ENCODE results near the gene PLD3.
A peak's percentile ranks its signal among the peaks of the same experiment; 100 is the strongest.

Gene PLD3

GRCh38 chr19:40414542-40415535 lies 66.3 kb downstream of the PLD3 start:
- peaks cover 26% of the 10 kb centered on the region for H3K4me1 ChIP-seq (ENCODE audit: insufficient read depth, low read length)
- H3K9me3 ChIP-seq (ENCODE audit: control insufficient read depth, insufficient read depth, low read length), result no peaks in the 10 kb centered on the region
- no peaks in the 10 kb centered on the region for H3K36me3 ChIP-seq (ENCODE audit: insufficient read depth, low read length)
- H3K9ac ChIP-seq (ENCODE audit: low read depth, low read length), result no peak overlapping the region

DNA sequence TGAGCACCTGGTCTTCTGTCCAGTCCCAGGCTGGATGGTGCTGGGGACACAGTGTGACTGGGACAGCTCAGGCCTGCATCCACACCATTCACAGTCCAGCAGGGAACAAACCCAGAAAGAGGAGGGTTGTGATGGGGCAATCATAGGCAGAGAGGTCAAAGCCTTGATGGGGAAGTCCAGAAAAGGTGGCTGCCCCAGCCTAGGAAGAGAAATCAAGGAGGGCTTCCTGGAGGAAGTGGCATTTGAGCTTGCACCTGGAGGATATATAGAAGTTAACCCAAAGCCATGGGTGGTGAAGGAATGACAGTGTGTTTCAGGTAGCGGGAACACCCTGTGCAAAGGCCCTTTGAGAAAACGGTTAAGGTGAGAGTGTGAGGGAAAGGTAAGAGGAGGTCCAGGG lies 67.3 kb downstream of the PLD3 start:
- no peaks in the 10 kb centered on the region for H3K9me3 ChIP-seq (ENCODE audit: control insufficient read depth, insufficient read depth, low read length)
- peaks cover 25% of the 10 kb centered on the region for H3K4me1 ChIP-seq (ENCODE audit: insufficient read depth, low read length)
- H3K9ac ChIP-seq (ENCODE audit: low read depth, low read length), result no peak overlapping the region
- no peaks in the 10 kb centered on the region for H3K36me3 ChIP-seq (ENCODE audit: insufficient read depth, low read length)

DNA sequence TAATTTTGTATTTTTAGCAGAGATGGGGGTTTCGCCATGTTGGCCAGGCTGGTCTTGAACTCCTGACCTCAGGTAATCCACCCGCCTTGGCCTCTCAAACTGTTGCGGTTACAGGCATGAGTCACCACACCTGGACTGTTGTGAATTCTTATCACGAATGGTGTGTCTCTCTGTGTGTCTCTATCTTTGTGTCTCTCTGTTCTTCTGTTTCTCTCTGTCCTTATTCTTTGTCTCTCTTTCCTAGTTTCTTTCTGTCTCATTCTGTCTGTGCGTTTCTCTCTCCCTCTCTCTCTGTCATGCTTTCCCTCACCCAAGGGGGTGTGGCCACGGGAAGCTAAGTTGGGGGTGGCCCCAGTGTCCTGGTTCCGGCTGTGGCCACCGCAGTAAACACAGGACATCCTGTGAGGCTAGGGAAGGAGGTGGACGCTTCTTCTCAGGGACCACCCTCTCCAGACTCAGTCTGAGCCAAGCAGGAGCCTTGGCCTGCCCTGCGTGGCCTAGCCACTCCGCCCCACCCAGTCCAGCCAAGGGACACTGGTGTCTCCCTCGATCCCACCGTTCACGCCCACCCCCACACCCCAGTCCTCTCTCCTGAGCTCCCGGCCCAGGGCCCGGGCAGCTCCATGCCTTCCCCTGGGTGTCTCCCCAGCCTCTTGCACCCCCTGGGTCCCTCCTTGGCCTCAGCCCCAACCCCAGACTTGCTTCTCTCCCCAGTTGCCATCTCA lies 68.6 kb downstream of the PLD3 start:
- H3K9ac ChIP-seq (ENCODE audit: low read depth, low read length), result no peak overlapping the region
- no peaks in the 10 kb centered on the region for H3K36me3 ChIP-seq (ENCODE audit: insufficient read depth, low read length)

DNA sequence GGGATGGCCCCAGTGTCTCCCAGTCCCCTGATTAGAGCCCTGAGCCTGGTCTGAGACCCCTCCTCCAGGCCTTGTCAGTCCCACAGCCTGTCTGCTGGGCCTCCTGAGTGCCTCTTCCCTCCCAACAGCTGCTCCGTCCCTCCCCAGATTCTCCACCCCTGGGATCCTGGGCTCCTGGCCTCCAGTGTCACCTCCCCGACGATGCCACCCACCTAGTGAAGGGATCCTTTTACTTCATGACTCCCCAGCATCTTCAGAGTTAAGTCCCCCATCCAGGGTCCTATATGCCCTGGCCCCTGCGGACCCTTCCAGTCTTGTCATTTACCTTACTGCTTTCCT lies 69.1 kb downstream of the PLD3 start:
- no peak overlapping the region for H3K9ac ChIP-seq (ENCODE audit: low read depth, low read length)
- H3K36me3 ChIP-seq (ENCODE audit: insufficient read depth, low read length), result no peaks in the 10 kb centered on the region
- peaks cover 13% of the 10 kb centered on the region; the same call in 1 of the 2 replicates for H3K4me1 ChIP-seq (ENCODE audit: insufficient read depth, low read length)
- H3K9me3 ChIP-seq (ENCODE audit: control insufficient read depth, insufficient read depth, low read length), result no peaks in the 10 kb centered on the region

More for the DNA sequence above, 68.6 kb downstream of the PLD3 start:
- peaks cover 13% of the 10 kb centered on the region; the same call in 1 of the 2 replicates for H3K4me1 ChIP-seq (ENCODE audit: insufficient read depth, low read length)
- H3K9me3 ChIP-seq (ENCODE audit: control insufficient read depth, insufficient read depth, low read length), result no peaks in the 10 kb centered on the region

DNA sequence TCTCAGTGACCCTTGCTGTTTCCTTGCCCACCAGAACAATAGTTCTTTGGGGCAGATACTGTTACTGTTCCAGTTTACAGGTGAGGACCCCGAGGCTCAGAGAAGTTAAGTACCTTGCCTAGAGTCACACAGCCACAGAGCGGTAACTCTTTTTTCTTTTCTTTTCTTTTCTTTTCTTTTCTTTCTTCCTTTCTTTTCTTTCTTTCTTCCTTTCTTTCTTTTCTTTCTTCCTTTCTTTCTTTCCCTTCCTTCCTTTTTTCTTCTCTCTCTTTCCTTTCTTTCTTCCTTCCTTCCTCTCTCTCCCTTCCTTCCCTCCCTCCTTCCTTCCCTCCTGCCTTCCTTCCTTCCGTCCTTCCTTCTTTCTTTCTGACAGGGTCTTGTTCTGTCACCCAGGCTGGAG lies 69.5 kb downstream of the PLD3 start:
- no peak overlapping the region for H3K9ac ChIP-seq (ENCODE audit: low read depth, low read length)
- no peaks in the 10 kb centered on the region for H3K36me3 ChIP-seq (ENCODE audit: insufficient read depth, low read length)
- H3K9me3 ChIP-seq (ENCODE audit: control insufficient read depth, insufficient read depth, low read length), result no peaks in the 10 kb centered on the region
- peaks cover 13% of the 10 kb centered on the region; the same call in 1 of the 2 replicates for H3K4me1 ChIP-seq (ENCODE audit: insufficient read depth, low read length)

DNA sequence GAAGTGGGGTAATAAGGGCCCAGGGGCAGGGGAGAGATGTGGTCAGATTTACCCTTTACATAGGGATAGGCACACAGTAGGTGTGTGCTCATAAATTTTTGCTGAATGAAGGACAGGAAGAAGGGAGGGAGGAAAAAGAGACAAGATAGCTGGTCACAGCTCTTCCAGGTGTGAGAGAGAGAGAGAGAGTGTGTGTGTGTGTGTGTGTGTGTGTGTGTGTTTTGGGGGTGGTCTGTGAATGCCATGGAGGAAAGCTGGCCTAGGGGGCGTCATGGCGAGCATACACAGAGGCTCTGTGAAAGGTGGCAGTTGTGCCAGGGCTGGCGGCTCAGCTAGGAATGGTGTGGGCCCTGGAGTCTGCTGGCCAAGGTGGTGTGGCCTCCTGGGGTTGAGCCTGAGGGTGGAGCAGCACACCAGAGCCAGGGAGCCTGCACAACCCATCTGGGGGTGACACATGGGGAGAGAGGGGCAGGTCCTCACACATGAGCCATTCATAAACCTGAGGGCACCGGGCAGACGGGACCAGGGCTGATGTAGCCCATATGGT lies 70.6 kb downstream of the PLD3 start:
- H3K9ac ChIP-seq (ENCODE audit: low read depth, low read length), result no peak overlapping the region
- no peaks in the 10 kb centered on the region for H3K36me3 ChIP-seq (ENCODE audit: insufficient read depth, low read length)
- H3K4me1 ChIP-seq (ENCODE audit: insufficient read depth, low read length), result peaks cover 6% of the 10 kb centered on the region; the same call in 1 of the 2 replicates
- H3K9me3 ChIP-seq (ENCODE audit: control insufficient read depth, insufficient read depth, low read length), result no peaks in the 10 kb centered on the region

GRCh38 chr19:40419780-40420179 lies 71.3 kb downstream of the PLD3 start:
- peaks cover 6% of the 10 kb centered on the region; the same call in 1 of the 2 replicates for H3K4me1 ChIP-seq (ENCODE audit: insufficient read depth, low read length)
- H3K36me3 ChIP-seq (ENCODE audit: insufficient read depth, low read length), result no peaks in the 10 kb centered on the region
- no peak overlapping the region for H3K9ac ChIP-seq (ENCODE audit: low read depth, low read length)
- no peaks in the 10 kb centered on the region for H3K9me3 ChIP-seq (ENCODE audit: control insufficient read depth, insufficient read depth, low read length)

- H3K9ac ChIP-seq (ENCODE audit: low read depth, low read length), result peak overlapping the region; percentile 65; the same call in 1 of the 2 replicates
- H3K4me1 ChIP-seq (ENCODE audit: insufficient read depth, low read length), result peaks cover 6% of the 10 kb centered on the region; the same call in 1 of the 2 replicates
- H3K9me3 ChIP-seq (ENCODE audit: control insufficient read depth, insufficient read depth, low read length), result no peaks in the 10 kb centered on the region
- no peaks in the 10 kb centered on the region for H3K36me3 ChIP-seq (ENCODE audit: insufficient read depth, low read length)
These were observed 71.9 kb downstream of the PLD3 start for GRCh38 chr19:40420451-40420765.

- peak overlapping the region; percentile 65 for H3K9ac ChIP-seq (ENCODE audit: low read depth, low read length)
These were observed 72.6 kb downstream of the PLD3 start for GRCh38 chr19:40420766-40421765.

GRCh38 chr19:40421993-40422747 lies 73.7 kb downstream of the PLD3 start:
- Histone ChIP-seq H3K4me1 (ENCODE audit: insufficient read depth, low read length) (peaks cover 6% of the 10 kb centered on the region; the same call in 1 of the 2 replicates), H3K9ac (ENCODE audit: low read depth, low read length) (no peak overlapping the region), H3K9me3 (ENCODE audit: control insufficient read depth, insufficient read depth, low read length) (no peaks in the 10 kb centered on the region), H3K36me3 (ENCODE audit: insufficient read depth, low read length) (no peaks in the 10 kb centered on the region)

More at GRCh38 chr19:40420766-40421765, 72.6 kb downstream of the PLD3 start:
- H3K36me3 ChIP-seq (ENCODE audit: insufficient read depth, low read length), result no peaks in the 10 kb centered on the region
- H3K4me1 ChIP-seq (ENCODE audit: insufficient read depth, low read length), result peaks cover 6% of the 10 kb centered on the region; the same call in 1 of the 2 replicates
- no peaks in the 10 kb centered on the region for H3K9me3 ChIP-seq (ENCODE audit: control insufficient read depth, insufficient read depth, low read length)

- Histone ChIP-seq H3K9me3 (ENCODE audit: control insufficient read depth, insufficient read depth, low read length) (no peaks in the 10 kb centered on the region), H3K4me1 (ENCODE audit: insufficient read depth, low read length) (no peaks in the 10 kb centered on the region; the same call in 1 of the 2 replicates), H3K9ac (ENCODE audit: low read depth, low read length) (no peak overlapping the region), H3K36me3 (ENCODE audit: insufficient read depth, low read length) (no peaks in the 10 kb centered on the region)
These were observed 74.5 kb downstream of the PLD3 start for GRCh38 chr19:40422748-40423566.

DNA sequence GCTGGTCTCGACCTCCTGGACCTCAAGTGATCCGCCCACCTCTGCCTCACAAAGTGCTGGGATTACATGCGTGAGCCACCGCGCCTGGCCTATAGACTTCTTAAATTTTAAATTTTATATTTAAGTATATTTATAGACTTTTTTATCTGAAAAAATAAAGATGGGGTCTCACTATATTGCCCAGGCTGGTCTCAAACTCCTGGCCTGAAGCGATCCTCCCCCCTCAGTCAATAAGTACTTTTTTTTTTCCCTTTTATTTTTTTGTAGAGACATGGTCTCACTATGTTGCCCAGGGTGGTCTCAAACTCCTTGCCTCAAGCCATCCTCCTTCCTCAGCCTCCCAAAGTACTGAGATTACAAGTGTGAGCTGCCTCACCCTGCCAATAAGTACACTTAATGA lies 75.4 kb downstream of the PLD3 start:
- Histone ChIP-seq H3K9me3 (ENCODE audit: control insufficient read depth, insufficient read depth, low read length) (no peaks in the 10 kb centered on the region), H3K9ac (ENCODE audit: low read depth, low read length) (no peak overlapping the region), H3K36me3 (ENCODE audit: insufficient read depth, low read length) (no peaks in the 10 kb centered on the region), H3K4me1 (ENCODE audit: insufficient read depth, low read length) (no peaks in the 10 kb centered on the region; the same call in 1 of the 2 replicates)
